GM21825 (cell line): Measurements from ENCODE around the gene LRRC25.

Experiments
- ATAC-seq: cut with Tn5 transposase; IDR thresholded peaks from one replicate; pipeline ENCODE4 v1.9.1; 2021; ENCODE audit warnings: mild to moderate bottlenecking, moderate library complexity; ENCODE audit not compliant: unreplicated experiment

The LRRC25 gene

DNA sequence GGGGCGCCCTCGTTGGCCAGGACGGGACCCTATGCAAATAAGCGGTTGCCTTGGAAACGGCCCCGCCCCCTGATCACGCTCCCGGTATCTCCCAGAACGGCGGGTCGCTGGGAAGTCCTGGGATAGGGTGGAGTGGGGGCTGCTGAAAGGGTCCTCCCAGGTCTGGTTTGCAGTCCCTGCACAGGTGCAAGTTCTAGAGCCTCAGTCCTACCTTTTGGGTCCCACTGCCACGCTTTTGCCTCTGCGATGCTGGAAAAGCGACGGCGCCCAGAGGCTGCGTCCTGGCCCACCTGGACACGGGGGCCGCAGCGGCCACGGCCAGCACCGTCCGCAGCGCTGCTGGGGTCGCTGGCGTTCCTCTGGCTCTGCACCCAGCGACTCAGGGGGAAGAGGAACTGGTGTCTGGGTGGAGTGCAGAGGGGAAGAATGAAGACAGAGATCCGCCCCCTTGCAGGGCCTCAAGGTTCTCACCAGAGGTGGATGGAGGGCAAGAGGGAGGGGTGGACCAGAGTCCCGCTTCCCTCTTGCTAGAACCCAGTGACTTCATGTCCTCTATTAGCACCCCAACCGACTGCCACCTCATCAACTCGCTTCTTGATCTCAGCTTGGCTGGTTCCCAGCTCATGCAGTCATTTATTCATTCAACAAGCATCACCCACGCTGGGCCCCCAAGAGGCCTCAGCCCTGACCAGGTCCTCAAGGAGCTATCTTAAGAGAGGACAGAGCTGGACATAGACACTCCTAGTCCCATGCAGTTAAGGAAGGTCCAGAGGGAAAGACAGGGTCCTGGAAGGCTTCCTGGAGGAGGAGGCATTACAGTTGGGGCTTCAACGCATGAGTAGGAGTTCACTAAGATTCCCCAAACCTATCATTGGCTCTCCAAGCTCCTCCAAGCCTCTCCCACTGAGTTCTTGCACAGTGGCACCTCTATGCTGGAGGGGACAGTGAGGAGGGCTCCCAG, at the start of gene LRRC25:
Gene LRRC25, minus strand, starts transcription at position 381 of the 961 bp plus-strand sequence. CDS start 659 bp downstream, outside the sequence.
- ATAC-seq: peak; percentile 48

DNA sequence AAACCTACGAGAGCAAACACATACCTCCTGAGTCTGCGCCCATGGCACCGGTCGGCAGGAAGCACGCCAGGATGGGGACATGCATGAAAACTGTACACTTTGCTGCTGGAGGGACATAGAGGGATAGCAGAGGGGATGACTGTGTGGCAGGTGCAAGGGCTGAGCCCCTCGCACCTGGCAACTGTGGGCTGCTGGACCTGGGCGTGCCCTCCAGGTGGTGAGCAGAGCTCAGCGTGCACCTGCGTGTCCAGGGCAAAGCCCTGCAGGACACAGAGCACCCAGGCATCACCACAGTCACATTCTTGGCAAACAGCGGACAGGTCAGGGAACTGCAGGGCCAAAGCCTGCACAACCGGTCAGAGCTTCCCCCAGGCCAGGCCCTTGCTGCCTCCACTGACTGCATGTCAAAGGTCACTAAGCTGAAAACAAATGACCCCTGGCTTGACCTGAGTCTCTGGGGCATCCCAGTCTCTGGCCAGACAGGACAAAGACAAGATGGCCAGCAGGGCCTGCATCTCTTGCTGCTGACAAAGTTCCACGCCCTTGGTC, 49.5 kb upstream of the LRRC25 start:
- ATAC-seq: no peak

DNA sequence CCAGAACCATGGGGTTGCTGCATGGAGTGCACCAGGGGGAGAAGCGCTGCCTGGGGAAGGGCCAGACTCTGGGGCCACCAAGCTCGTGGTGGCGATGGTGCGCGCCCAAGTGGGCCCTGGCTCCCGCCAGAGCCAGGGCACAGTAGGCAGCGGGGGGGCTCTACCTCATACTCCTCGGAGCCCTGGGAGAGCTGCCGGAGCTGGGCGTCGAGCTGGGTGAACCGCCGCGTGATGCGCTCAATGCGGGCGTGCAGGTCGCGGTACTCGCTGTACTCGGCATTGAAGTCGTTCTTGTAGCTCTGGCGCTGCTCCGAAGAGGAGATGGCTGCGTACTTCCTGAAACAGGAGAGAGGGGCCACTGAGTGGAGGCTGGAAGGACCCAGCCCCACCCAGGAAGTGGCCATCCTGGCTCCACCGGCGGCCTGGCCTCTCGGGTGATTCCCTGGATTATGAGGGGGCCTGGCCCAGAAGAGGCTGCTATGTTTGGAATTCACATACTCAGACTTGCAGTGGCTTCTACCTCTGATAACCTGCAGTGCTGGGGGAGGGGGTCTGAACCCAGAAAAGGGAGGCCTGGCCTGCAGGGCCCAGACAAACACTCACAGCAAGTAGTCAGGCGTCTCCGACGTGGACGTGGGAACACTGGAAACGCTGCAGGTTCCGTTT, 48.9 kb upstream of the LRRC25 start:
- no peak for ATAC-seq

DNA sequence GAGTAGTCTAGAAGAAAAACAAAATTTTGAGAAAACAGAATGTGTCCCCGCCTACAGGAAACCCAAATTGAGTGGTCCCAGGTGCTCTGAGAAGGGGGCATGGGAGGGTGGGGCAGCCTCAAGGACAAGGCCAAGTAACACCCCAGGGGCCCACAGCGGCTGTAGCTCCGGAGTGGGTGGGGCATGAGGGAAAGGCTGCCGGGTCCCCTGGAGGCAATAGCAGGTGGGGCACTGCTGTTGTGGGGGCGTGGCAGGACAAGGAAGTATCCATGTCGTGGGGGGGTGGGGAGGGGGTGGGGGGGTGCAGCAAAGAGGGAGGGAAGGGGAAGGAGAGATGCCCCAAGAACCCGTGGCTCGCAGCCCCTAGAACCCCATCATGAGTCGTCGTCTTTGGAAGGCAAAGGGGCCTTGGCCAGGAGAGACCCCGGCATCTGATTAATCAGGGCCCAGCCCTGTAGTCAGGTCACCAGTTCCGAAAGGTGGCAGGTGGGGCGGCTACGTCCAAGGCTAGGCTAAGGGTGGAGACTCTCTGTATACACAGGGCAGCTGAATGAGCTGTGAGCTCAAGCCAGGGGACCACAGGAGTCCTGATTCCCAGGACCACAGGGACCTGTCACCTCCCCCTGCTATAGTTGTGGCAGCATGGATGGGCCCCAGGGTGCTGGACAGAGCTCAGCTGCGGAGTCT, 48.0 kb upstream of the LRRC25 start:
- ATAC-seq: no peak

DNA sequence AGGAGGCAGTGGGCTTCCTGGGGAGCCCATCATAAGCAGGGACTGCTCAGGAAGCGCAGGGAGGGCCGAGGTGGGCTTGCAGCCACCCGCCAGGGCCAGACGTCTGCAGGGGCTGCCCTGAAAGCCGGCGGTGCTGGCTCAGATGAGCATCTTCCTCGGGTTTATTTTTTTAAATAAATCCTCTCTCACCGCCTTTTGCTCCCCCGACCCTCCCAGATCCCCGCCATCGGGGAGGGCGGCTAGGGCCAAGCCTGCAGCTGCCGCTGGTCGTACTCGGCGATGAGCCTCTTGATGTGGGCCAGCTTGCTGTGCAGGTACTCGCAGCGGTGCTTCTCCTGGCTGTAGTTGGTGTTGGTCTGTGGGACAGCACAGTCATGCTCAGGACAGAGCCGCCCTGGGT, 47.1 kb upstream of the LRRC25 start:
- ATAC-seq: no peak

DNA sequence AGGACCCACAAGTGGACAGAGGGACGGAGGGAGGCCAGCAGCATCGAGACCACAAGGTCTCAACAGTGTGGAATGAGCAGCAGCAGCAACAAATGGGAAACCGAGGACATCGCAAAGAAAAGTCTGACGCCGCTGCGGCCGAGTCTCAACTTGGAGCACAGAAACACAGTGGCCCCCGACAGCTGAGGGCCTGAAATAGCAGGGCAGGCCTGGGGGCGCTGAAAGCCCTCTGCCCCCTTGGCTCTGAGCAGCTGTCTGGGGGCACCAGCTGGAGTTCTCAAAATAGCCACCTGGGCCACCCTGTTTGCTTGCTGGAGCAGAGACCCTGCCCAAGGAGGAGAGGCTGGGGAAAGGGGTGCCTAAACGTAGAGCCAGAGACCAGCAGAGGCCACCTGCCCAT, 46.4 kb upstream of the LRRC25 start:
- ATAC-seq: no peak

DNA sequence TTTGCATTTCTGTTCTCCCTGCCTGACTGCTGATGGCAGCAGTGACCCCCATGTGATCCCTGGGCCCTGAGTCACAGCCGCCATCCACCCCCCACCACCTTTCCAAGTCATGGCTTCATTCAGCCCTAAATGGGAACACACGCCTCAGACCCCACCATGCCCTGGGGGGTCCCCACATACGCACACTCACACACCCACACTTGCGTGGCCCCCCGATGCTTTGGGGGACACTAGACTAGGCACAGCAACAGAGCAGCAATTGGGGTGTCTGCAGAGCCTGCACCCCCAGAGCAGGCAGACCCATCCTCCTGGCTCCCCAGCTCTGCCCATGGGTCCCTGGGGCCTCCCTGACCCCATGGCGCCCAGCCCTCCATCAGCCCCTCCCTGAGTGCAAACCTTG, 46.0 kb upstream of the LRRC25 start:
- no peak for ATAC-seq

DNA sequence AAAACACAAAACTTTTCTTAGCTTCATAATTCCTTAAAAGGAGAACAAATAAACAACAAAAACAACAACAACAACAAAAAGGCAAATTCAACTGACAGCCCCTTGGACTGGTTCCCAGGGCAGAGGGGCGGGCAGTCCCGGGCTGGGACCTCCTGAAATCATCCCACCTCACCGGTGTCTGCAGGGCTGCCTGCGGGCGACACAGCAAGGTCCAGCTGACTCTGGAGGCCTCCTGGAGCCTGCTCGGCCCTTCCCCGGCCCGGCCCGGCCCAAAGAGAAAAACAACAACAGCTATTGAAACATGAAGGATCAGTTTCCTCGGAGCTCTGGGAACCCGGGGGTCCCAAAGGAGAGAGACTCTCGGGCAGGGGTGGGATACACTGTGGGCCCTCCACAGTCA, 45.5 kb upstream of the LRRC25 start:
- no peak for ATAC-seq

DNA sequence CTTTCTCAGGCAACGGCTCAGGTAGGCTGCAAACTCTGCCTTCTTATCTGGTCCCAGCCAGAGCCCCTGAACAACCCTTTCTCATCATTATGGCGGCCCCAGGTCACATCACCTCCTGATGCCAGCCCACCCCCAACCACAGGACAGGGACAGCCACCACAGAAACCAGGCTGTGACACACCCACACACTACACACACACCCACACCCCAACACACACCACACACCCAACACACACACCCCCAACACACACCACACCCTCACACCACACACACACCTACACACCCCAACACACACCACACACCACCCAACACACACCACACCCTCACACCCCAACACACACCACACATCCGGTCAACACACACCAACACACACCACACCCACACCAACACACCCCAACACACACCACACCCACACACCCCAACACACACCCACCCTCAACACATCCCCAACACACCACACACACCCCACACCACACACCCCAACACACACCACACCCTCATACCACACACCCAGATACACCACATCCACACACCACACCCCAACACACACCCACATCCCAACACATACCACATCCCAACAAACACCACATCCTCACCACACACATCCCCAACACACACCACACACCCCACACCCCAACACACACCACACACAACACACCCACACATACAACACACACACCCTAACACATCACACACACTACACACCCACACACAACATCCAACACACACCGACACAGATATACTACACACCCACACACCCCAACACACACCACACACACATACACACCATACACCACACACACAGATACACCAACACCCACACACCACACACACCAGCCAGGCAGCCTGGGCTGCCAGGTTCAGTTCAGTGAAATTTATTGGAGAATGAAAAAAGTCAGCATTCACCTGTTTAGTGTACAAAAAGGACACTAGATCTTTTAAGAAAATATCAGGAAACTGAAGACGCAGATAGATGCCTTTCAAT, 44.7 kb upstream of the LRRC25 start:
- ATAC-seq: no peak

DNA sequence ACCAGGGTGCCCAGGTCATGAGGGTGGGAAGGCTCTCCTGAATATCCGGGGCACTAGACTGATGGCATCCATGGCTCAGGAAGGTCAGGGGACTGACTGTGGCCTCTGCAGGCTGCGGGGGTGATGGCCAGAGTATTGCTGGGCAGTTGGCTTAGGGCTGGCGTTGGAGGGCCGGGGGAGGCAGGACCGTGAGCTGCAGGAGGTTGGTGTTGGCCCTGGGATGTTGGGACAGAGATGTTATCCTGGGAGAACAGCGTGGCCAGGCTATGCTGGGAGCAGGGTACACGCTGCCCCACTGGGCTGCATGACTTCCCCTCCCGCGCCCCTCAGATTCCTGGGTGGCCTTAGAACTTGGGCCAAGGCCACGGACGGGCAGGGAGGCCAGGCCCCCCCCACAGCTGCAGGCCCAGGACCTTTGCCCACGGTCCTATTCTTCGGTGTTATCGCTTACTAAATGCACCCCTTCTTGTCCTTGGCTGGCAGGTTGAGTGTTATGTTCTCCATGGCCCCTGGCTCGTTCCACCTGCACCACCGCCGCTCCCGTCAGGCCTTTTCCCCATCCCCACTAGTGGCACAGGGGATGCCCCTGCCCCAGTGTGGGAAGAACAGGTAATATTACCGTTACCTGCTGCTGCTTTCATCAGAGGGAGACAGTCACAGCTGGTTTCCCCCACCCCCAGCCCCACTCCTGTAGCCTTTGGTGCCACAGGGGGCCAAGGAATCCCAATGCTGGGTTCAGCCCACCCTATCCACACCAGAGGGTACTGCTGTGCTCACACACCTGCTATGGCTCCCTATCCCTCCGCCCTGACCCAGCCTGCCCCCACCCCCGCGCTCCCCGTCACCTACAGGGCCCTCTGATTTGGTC, 43.7 kb upstream of the LRRC25 start:
- no peak for ATAC-seq

DNA sequence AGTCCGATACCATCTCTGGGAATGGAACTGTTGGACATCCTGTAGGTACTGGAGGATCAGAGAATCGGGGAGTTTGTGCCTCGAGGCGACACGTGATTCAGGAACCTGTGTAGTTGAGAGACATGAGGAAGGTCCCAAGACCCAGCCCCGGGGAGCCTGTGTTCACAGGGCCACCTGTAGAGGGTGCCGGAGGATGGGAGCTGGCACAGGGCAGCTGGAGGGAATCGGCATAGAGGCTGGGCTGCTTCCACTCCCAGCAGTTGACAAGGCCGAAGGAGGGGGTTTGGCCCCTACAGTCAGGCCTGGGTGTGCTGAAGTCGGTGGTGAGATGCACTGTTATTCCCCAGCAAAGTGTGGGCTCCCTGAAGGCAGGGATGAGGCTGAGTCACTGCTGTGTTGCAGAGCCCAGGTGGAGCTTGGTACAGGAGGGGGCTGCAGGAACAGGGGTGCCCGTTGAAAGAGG, 43.0 kb upstream of the LRRC25 start:
- no peak for ATAC-seq

DNA sequence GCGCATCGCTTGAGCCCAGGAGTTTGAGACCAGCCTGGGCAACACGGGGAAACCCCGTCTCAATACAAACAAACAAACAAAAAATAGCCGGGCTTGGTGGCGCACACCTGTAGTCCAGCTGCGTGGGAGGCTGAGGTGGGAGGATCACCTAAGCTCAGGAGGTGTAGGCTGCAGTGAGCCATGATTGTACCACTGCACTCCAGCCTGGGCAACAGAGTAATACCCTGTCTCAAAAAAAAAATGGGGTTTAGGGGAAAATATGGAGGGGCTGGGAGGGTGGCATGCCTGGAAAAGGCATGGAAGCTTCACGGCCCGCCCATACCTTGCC, 42.5 kb upstream of the LRRC25 start:
- no peak for ATAC-seq

DNA sequence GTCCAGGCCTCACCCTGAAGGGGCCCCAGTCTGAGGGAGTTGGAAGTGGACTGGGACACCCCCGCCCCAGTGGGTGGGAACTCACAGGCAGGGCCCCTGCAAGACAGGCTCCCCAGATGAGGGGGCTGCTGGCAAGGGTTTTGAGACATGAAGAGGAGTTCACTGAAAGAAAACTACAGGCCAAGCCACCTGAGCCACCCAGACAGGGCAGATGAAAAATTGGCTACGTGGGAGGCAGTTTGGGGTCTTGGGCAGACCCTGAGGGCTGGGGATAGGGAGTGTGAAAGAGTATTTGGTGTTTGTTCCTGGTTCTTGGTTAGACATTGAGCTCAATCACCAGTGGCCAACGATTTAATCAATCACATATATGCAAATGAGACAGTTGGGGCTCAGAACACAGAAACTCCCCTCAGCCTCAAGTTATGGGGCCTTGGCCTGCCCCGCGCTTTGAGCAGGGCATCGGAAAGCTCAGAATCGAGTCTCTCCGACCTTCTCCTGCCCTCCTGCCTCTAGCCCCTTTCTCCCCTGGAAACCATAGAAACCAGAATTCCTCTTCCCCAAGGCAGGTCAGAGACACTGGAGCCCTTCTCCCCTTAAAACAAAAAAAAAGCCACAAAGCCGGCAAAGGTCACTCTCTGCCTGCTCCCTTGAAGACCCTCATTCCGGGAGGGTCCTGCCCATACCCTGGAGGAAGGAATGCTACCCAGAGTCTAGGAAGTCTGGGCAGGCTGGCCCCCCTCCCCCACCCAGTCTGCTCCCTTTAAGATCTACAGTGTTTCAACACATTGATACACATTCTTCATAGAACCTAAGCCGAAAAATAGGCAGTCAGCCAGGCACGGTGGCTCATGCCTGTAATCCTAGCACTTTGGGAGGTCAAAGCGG, 41.8 kb upstream of the LRRC25 start:
- no peak for ATAC-seq

DNA sequence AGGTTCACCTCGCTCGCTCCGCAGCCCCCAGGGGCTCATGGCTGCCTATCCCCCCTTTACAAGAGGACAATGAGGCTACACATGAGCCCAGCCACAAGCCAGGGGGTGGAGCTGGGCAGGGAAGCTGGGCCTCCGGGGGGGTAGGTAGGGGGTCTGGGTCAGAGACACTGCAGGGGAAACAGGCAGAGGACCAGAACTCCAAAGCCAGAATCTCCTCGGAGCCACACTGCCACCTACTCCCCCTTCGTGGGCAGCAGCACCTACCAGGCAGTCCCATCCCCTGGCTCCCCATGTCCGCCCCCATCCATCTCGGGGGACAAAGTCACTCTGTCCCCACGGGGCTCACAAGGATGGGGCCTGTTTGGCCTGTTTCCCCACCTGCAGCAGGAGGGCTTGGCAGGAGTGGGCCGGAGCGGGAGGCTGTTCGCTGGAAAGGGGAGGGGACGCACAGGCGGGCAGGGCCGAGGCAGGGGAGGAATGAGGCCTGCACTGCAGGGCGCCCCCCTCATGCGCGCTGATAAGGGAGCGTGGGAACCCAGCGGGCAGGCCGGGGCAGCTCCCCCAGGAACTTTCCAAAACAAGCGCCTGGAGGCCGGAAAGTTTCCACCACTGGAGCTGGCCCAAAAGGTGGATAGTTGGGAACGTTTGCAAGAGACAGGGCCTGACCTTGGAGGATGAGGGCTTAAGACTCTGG, 41.1 kb upstream of the LRRC25 start:
- ATAC-seq: no peak

DNA sequence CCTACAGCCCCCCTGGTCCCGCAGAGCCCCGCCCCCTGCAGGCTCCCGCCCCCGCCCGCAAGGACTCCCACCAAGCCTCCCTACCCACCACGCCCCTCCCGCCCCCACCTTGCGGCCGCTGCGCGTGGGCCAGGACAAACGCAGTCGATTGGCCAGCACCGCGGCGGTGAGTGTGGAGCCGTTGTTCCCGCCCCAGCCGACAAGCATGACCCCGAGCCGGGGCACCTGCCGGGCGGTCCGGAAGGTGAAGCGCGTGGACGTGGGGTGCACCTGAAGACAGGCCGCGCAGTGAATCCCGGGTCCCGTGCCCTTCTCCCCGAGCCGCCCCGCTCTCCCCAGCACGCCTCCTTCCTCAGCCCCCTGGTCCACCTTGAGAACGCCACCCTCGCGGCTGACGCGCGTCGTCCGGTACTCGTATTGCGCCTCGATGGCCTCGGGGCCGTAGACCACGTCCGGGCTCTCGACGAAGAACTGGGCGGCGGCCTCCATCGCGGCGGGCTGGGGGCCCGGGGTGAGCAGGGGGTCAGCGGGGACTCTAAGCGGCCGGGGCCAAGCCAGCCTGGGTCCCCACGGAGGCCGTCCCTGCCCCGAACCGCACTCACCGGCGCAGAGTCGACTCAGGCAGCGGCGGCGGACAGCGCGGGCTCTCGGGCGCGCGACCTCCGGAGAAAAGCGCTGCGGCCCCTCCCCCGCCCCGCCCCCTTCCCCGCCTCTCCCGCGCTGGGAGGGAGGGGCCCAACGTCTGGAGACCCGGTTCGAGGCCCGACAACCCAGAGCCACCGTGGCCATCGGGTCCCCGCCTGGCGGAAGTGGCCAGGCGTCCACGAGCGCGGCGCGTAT, 40.3 kb upstream of the LRRC25 start, which contains the start of gene ISYNA1:
Gene ISYNA1, minus strand, starts transcription at position 643 of the 840 bp plus-strand sequence. Its CDS starts 154 bp downstream, at position 489.
- peak; percentile 13 for ATAC-seq

DNA sequence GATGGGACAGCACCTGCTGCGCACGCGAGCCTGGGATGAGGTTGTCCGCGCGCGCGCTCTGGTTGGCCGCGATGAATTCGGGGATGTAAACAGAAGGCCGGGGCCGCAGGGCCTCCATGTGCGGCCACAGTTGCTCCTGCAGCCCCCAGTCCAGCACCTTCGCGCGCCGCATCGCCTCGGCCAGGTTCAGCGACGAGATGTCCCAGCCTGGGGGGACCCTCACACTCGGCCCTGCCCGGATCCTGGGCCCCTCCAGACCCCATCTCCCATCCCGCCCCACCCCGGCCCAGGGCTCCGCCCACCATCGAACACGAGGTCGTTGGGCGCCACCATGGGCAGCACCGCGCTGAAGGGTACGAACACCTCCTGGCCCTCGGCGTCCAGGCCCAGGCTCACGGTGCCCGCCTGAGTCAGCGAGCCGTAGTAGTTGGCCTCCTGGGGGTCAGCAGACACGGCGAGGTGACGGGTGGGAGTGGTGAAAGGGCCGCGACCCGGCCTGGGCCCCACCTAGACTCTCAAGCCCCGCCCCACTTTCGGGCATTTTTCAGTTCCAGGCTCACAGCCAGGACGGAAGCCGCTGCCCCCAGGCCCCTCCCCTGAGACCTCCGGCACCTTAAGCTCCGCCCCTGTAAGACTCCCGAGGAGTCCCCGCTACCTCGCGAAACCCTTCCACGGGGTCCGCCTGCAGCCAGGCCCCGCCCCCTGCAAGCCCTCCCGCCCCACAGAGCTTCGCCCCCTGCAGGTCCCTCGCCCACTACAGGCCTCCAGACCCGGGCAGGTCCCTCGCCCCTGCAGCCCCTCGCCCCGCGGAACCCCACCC, 39.5 kb upstream of the LRRC25 start:
- ATAC-seq: peak; percentile 40
